ENCODE measurements around the gene DOP1B.
"Not testable (repeated sequence)": the region's sequence is repeated elsewhere in the genome, so short reads cannot be mapped to it uniquely, and the experiment has no call there.

The DOP1B gene

GRCh38 chr21:36175771-36176565 is 19.3 kb downstream of the DOP1B start:
- no peak for DNase-seq

DNA sequence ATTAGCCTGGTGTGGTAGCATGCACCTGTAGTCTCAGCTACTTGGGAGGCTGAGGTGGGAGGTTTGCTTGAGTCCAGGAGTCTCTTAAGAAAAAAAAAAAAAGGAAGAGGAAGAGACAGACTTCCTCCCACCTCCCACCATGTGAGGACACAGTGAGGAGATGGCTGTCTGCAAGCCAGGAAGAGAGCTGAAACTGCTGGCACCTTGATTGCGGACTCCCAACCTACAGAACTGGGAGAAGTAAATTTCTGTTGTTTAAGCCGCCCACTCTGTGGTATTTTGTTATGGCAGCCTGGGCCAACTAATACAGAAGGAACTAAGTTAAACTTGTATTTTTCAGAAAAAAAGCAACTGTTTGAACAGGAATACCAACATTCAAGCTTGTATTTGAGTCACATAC is 21.7 kb downstream of the DOP1B start:
- no peak for DNase-seq

DNA sequence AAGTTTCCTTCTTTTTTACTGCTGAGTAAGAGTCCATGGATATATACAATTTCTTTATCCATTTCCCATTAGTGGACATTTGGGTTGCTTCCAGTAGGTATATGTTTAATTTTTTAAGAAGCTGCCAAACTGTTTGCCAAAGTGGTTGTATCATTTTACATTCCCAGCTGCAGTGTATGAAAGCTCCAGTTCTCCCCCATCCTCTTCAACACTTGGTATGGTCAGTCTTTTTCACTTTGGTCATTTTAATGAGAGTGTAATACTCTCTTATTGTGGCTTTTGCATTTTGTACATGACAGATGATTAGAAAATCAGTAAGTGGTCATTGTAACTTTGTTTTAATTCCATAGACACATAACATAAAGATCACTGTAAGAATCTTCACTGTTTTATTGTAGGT is 22.5 kb downstream of the DOP1B start:
- no peak for DNase-seq

DNA sequence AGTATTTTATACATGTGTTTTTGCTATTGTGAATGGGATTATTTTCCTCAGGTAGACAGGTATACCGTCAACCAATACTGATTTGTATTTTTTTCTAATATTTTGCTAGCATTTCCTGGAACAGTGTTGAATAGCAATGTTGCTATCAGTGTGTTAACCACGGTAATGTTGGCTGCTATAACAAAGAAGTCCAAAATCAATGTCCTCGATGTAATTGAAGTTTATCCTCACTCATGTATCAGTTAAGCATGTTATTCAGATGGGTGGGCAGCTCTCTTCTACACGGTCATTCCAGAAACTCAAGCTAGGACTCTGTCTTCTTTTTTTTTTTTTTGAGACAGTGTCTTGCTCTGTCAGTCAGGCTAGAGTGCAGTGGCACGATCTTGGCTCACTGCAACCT is 24.3 kb downstream of the DOP1B start:
- DNase-seq = no peak

DNA sequence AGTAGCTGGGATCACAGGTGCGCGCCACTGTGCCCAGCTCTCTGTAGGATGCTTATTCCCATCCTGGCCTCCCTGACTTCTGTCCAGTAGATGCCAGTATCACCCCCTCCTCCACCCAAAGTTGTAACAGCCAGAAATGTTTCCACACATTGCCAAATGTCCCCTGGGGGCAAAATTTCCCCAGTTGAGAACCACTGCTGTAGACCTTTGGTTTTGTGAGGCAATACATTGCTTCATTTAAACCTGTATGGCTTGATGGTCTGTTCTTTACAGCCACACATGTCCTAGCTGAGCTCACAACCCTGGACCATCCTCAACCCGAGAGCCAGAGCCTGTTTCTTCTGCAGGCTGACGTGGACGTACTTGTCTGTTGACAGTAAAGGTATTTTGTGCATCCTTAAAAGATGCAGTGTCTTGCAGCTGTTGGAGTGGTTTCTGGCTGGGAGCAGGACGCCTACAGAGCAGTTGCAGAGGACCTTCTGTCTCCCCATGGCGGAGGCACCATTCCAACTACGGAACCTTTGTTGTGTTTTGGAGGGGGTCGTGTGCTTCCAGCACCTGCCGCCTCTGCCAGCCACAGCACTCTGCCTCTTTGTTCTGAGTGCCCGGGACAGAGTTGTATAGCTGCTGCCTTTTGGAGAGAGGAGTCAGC is 26.6 kb downstream of the DOP1B start:
- DNase-seq = no peak

- no peak for DNase-seq
Measured at GRCh38 chr21:36184545-36184944, 27.9 kb downstream of the DOP1B start.

DNA sequence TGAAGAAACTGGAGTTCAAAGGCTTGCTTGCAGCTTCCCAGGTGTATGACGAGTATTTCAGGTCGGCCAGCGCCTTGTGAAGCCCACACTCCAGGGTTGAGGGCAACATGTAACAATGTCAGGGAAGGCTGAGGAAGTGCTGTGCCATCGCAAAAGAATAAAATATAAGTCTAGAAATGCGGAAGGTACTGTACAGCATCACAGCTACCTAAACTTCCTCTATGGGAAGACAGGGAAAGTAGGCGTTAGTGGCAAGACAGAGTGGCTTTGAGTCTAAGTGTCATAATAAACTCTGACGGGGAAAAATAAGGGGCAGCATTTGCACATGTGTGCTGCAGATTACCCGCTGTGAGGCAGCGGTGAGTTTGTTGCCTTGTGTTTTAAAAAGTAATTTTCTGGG is 28.9 kb downstream of the DOP1B start:
- no peak for DNase-seq

GRCh38 chr21:36186081-36186480 is 29.5 kb downstream of the DOP1B start:
- no peak for DNase-seq

DNA sequence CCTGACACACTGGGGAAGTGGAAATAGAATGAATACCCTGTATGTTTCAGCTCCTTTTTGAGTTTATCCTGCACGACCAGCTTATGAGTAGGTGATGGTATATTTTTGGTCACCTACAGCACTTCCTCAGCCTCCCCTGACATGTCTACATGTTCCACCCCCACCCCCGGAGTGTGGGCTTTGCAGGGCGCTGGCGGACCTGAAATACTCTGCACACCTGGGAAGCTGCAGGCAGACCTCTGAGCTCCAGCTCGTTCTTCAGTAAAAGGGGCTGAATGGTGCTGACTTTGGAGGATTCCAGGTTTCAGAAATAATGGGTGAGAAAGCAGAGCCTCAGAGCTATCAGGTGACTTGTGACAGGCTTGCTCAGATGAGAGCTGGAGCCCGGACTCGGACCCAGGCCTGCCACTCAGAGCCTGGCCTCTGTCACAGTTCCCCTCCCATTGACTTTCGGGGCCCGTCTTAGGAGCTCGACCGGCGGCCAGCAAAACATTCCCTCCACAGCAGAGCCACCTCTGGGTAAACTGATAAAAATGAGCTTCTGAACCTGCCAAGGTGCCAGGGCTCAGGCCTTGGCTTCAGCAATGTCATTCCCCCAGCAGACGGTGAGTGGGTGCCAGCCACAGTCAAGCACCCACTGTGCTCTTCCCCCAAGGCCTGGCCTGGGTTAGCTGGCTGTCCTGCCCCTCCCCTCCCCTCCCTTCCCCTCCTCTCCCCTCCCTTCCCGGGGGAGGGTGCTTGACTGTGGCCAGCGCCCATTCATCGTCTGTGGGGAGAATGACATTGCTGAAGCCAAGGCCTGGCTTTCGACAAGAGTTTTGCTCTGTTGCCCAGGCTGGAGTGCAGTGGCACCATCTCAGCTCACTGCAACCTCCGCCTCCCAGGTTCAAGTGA is 30.1 kb downstream of the DOP1B start:
- no peak for DNase-seq

DNA sequence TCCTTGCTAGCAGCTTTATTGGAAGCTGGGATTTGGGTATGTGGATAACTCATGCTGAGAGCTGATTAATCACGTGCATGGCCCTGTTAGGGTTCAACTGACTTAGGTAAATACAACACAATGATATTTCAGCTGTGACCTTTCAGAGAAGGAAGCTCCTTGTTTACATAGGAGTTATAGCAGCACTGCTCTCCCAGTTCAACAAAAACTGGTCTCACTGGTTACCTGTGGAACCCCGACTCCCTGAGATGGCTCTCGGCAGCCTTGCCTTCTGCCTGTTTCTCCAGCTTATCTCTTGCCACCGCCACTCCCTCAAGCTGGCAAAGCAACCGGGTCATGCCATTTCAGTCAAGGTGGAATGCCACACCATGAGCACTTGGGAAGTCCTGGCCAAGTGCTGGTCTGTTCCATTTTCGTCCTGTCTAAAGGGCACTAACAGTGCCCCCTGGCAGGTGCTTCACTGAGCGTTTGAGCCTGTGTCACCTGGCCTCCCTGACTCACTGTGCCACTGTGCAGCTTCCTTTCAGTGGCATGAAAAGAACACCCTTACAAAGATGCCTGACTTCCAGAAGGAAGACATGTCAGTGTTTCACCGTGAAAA is 31.6 kb downstream of the DOP1B start:
- peak; percentile 85 for DNase-seq

GRCh38 chr21:36188937-36189336 is 32.3 kb downstream of the DOP1B start:
- DNase-seq = no peak

- DNase-seq = no peak
Measured at GRCh38 chr21:36190736-36191135, 34.1 kb downstream of the DOP1B start.

GRCh38 chr21:36193200-36193599 is 36.6 kb downstream of the DOP1B start:
- DNase-seq = no peak

- no peak for DNase-seq
Measured at GRCh38 chr21:36194024-36194423, 37.4 kb downstream of the DOP1B start.

GRCh38 chr21:36195613-36196012 is 39.0 kb downstream of the DOP1B start:
- no peak for DNase-seq

GRCh38 chr21:36199021-36199420 is 42.4 kb downstream of the DOP1B start:
- no peak for DNase-seq

- DNase-seq = not testable (repeated sequence)
Measured at GRCh38 chr21:36199575-36199974, 43.0 kb downstream of the DOP1B start.

- no peak for DNase-seq
Measured at GRCh38 chr21:36200081-36200561, 43.5 kb downstream of the DOP1B start.

GRCh38 chr21:36202726-36203602 is 46.3 kb downstream of the DOP1B start:
- DNase-seq = no peak

DNA sequence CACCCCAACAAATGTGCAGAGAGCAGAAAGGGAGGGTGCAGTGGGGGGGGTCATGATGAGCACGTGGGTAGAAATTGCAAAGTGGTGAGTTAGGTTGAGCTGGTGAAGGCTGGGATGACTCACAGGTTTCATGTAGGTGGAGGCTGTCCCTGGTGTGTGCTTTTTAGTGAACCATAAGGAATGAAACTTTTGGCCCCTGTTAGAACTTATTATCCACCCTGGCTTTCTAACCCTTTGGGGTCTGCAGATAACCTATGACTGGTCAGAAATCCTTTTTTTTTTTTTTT is 46.9 kb downstream of the DOP1B start:
- no peak for DNase-seq

DNA sequence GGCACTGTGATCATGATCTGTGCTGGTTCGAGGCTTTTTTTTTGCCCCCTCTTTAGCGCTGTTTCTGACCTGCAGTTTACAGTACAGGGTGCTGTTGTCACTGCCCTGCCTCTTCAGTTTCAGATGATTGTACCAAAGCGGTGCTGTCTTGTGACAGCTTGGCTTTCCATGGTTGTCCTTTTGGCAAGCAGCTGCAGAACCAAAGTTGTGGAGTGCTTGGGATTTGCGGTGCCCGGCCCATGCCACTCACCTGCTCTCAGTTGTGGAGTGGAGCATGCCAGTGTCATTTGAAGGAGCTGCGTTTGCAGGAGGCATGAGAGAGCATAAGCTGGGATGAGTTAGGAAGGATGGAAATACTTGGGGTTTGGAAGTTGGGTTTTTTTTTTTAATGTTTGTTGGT is 48.4 kb downstream of the DOP1B start:
- no peak for DNase-seq

GRCh38 chr21:36205962-36206361 is 49.3 kb downstream of the DOP1B start:
- DNase-seq = no peak
